H1 (cell line): ENCODE data around the gene CDH1. TPM values are rescaled to one million over a fixed set of nuclear protein-coding genes. Genes with fewer than 3 reads are reported as not detected.

Experiments used
- CTCF ChIA-PET: fragments of 300-600 bp; sonication (Branson Sonifier 250); formaldehyde crosslinking; loops from one replicate; lab custom pipeline; 2021; ENCODE audit not compliant: partially characterized antibody; lab: Charles Lee
- POLR2A ChIA-PET: fragments of 300-600 bp; sonication (Branson Sonifier 250); formaldehyde crosslinking; loops from one replicate; lab custom pipeline; 2021; ENCODE audit warnings: inconsistent platforms; ENCODE audit not compliant: partially characterized antibody; lab: Charles Lee
- DNase-seq, 2 experiments: peaks; one replicate each; pipeline versions ENCODE4 v3.0.0 to v3.0.0-alpha.2; 2010 to 2022; ENCODE audit warnings: low spot score in 2 of 2, low read depth in 1 of 2, mixed read lengths in 1 of 2
- FAIRE-seq: peaks from 2 replicates; lab custom pipeline; 2011; peaks lifted over from hg19 to GRCh38; lab: Jason Lieb, UNC
- H2AFZ ChIP-seq: 2 replicates; pipeline ENCODE4 v1.8.1; 2012; ENCODE audit warnings: low read length, inconsistent platforms
- H2AK5ac ChIP-seq: 2 replicates; pipeline ENCODE4 v1.6.1; 2013; ENCODE audit warnings: low read depth, low read length
- H2BK120ac ChIP-seq: replicated peaks from 2 replicates; pipeline ENCODE3; 2013; ENCODE audit warnings: low read depth, low read length, inconsistent platforms
- H2BK12ac ChIP-seq: 2 replicates; pipeline ENCODE4 v1.6.1; 2013; ENCODE audit warnings: low read depth, low read length
- H2BK15ac ChIP-seq: 2 replicates; pipeline ENCODE4 v1.6.1; 2013; ENCODE audit warnings: low read length
- H2BK20ac ChIP-seq: 2 replicates; pipeline ENCODE4 v1.6.1; 2013; ENCODE audit warnings: low read length
- H2BK5ac ChIP-seq: 2 replicates; pipeline ENCODE4 v1.6.1; 2013; ENCODE audit warnings: low read depth, low read length
- H3K14ac ChIP-seq: 2 replicates; pipeline ENCODE4 v1.6.1; 2013; ENCODE audit warnings: inconsistent platforms; ENCODE audit not compliant: insufficient read length
- H3K18ac ChIP-seq: 2 replicates; pipeline ENCODE4 v1.6.1; 2013; ENCODE audit warnings: low read length; ENCODE audit errors: extremely low read depth
- H3K23ac ChIP-seq: 2 replicates; pipeline ENCODE4 v1.6.1; 2013; ENCODE audit warnings: inconsistent platforms; ENCODE audit not compliant: insufficient read length
- H3K23me2 ChIP-seq: 2 replicates; pipeline ENCODE4 v1.6.1; 2013; ENCODE audit warnings: low read depth, low read length
- H3K27ac ChIP-seq: 2 replicates; pipeline ENCODE4 v1.6.1; 2011; ENCODE audit warnings: low read depth, low read length, inconsistent platforms
- H3K27me3 ChIP-seq, 4 experiments: replicated peaks in 1 of 4; 1 replicate in 1 of 4; 2 replicates in 3 of 4; pipeline versions ENCODE4 v1.6.1 to v1.8.1; 2011 to 2013; ENCODE audit warnings: low read length in 3 of 4, mild to moderate bottlenecking in 3 of 4, inconsistent platforms in 2 of 4, mixed read lengths in 2 of 4, moderate library complexity in 1 of 4; ENCODE audit not compliant: control insufficient read depth in 3 of 4, insufficient read depth in 3 of 4; ENCODE audit errors: extremely low read depth in 1 of 4
- H3K36me3 ChIP-seq, 4 experiments: 2 replicates each; pipeline versions ENCODE4 v1.6.1 to v1.8.1; 2011 to 2013; ENCODE audit warnings: mild to moderate bottlenecking in 4 of 4, low read length in 3 of 4, moderate library complexity in 2 of 4, control low read depth in 1 of 4, inconsistent platforms in 1 of 4; ENCODE audit not compliant: insufficient read depth in 4 of 4, control insufficient read depth in 2 of 4
- H3K4ac ChIP-seq: replicated peaks from 2 replicates; pipeline ENCODE3; 2013; ENCODE audit warnings: low read length, low read depth, mixed read lengths, inconsistent platforms; ENCODE audit not compliant: insufficient read length
- H3K4me1 ChIP-seq, 4 experiments: replicated peaks in 1 of 4; 1 replicate in 1 of 4; 2 replicates in 3 of 4; pipeline versions ENCODE4 v1.6.1 to v1.8.1; 2011 to 2013; ENCODE audit warnings: low read length in 3 of 4, inconsistent platforms in 2 of 4, mixed read lengths in 1 of 4; ENCODE audit not compliant: insufficient read depth in 4 of 4, control insufficient read depth in 3 of 4
- H3K4me2 ChIP-seq, 2 experiments: 2 replicates each; pipeline versions ENCODE4 v1.6.1 to v1.8.1; 2011 to 2013; ENCODE audit warnings: low read depth in 2 of 2, low read length in 2 of 2, control low read depth in 1 of 2, inconsistent platforms in 1 of 2, mild to moderate bottlenecking in 1 of 2; ENCODE audit not compliant: insufficient read depth in 1 of 2
- H3K4me3 ChIP-seq, 4 experiments: fragments of 200-600, 300-600 bp in 1 of 4; sonication (generic), shearing (Covaris generic), sonication (Bioruptor Twin) in 1 of 4; 2 replicates each; pipeline versions ENCODE4 v1.5.1 to v1.8.1; 2011 to 2016; ENCODE audit warnings: low read length in 4 of 4, low read depth in 3 of 4, control low read depth in 2 of 4, inconsistent platforms in 2 of 4, mild to moderate bottlenecking in 2 of 4, mixed read lengths in 1 of 4, moderate library complexity in 1 of 4; ENCODE audit not compliant: insufficient read depth in 2 of 4; ENCODE audit errors: extremely low read depth in 1 of 4
- H3K56ac ChIP-seq: replicated peaks from 2 replicates; pipeline ENCODE3; 2013; ENCODE audit warnings: low read depth, mild to moderate bottlenecking, mixed read lengths, low read length, inconsistent platforms; ENCODE audit not compliant: insufficient read length
- H3K79me1 ChIP-seq: 2 replicates; pipeline ENCODE4 v1.6.1; 2013; ENCODE audit warnings: low read depth, low read length, control low read depth
- H3K79me2 ChIP-seq, 2 experiments: 2 replicates each; pipeline versions ENCODE4 v1.6.1 to v1.8.1; 2012 to 2013; ENCODE audit warnings: low read length in 2 of 2, mild to moderate bottlenecking in 2 of 2, inconsistent platforms in 1 of 2; ENCODE audit not compliant: insufficient read depth in 2 of 2, control insufficient read depth in 1 of 2
- H3K9ac ChIP-seq, 4 experiments: replicated peaks in 1 of 4; 1 replicate in 1 of 4; 2 replicates in 3 of 4; pipeline versions ENCODE4 v1.6.1 to v1.8.1; 2011 to 2013; ENCODE audit warnings: low read depth in 3 of 4, low read length in 3 of 4, control low read depth in 2 of 4, mild to moderate bottlenecking in 2 of 4, moderate library complexity in 2 of 4, inconsistent platforms in 1 of 4; ENCODE audit errors: extremely low read depth in 1 of 4
- H3K9me3 ChIP-seq, 2 experiments: 2 replicates each; pipeline versions ENCODE4 v1.6.1 to v1.8.1; 2012 to 2013; ENCODE audit warnings: mild to moderate bottlenecking in 2 of 2, moderate library complexity in 2 of 2, control low read depth in 1 of 2, inconsistent platforms in 1 of 2, low read depth in 1 of 2, low read length in 1 of 2, mixed read lengths in 1 of 2; ENCODE audit not compliant: insufficient read depth in 2 of 2
- H4K20me1 ChIP-seq, 2 experiments: replicated peaks in 1 of 2; 2 replicates each; pipeline versions ENCODE3 to v1.8.1; 2011 to 2013; ENCODE audit warnings: inconsistent platforms in 2 of 2, low read length in 2 of 2, mild to moderate bottlenecking in 1 of 2; ENCODE audit not compliant: insufficient read depth in 2 of 2, control insufficient read depth in 1 of 2
- H4K5ac ChIP-seq: 2 replicates; pipeline ENCODE4 v1.6.1; 2013; ENCODE audit warnings: low read length, low read depth, mixed read lengths, inconsistent platforms; ENCODE audit not compliant: insufficient read length
- H4K8ac ChIP-seq: 2 replicates; pipeline ENCODE4 v1.8.0; 2013; ENCODE audit warnings: mild to moderate bottlenecking, moderate library complexity, low read length, inconsistent platforms; ENCODE audit not compliant: insufficient read depth; ENCODE audit errors: extremely low read depth
- H4K91ac ChIP-seq: replicated peaks from 2 replicates; pipeline ENCODE3; 2013; ENCODE audit warnings: low read length, mixed read lengths, inconsistent platforms; ENCODE audit not compliant: insufficient read length
- CEBPB ChIP-seq: IDR thresholded peaks from 2 replicates; pipeline ENCODE4 v1.6.1; 2012; ENCODE audit warnings: low read depth, low read length
- WGBS, 2 experiments: shearing (Covaris generic) in 1 of 2; methylation state at CpG; one replicate each; pipeline versions ENCODE4 v1.1.6 to v1.1.7; 2013 to 2015; ENCODE audit warnings: low lambda C conversion rate in 2 of 2, mixed read lengths in 2 of 2, inconsistent platforms in 1 of 2, low coverage in 1 of 2, missing lambda C conversion rate in 1 of 2; ENCODE audit not compliant: insufficient replicate concordance in 2 of 2, insufficient coverage in 1 of 2, insufficient read length in 1 of 2; ENCODE audit errors: extremely low coverage in 1 of 2, missing lambda C conversion rate in 1 of 2; 5-methylcytosine and 5-hydroxymethylcytosine counted together
- polyA plus RNA-seq, 7 experiments: library from polyadenylated mRNA; depleted of rRNA in 3 of 7; stranded (reverse) in 5 of 7; unstranded in 2 of 7; fragments of >200 nt in 5 of 7; fragments of 200-250 nt in 2 of 7; gene quantifications; 1 replicate in 5 of 7; 2 replicates in 1 of 7; 4 replicates in 1 of 7; pipeline versions ENCODE4 v1.2.1 to v1.2.3, GENCODE V29; 2011 to 2013; ENCODE audit warnings: missing spikeins in 2 of 7, mixed read lengths in 2 of 7
- total RNA-seq: library from RNA; stranded (reverse); fragmentation: NEBNext Ultra II Directional; extraction: Animal tissue kit (Norgen Biotek cat#: 25700); gene quantifications from 2 replicates; pipeline ENCODE4 v1.2.1, GENCODE V29; 2021
- TF ChIP-seq, protein P1 (sequence below): IDR thresholded peaks from 2 replicates; pipeline ENCODE4 v1.6.1; 2011; ENCODE audit warnings: low read length, improper control_type of control experiment

Gene CDH1
- total and polyA plus RNA-seq, 2 of the 8 experiments (the other 6 are each of a cell fraction or from before 2014, with no cell fraction given), result 133 to 265 TPM

- no peaks in the 10 kb centered on the region for H3K27me3 ChIP-seq
- FAIRE-seq (no peak), DNase-seq (no peak)
- no peak overlapping the region; the same call in 1 of the 2 replicates for H2BK12ac ChIP-seq
- no peak overlapping the region; the same call in 1 of the 2 replicates for H2BK5ac ChIP-seq
- H3K14ac ChIP-seq, result no peak overlapping the region
- no peak overlapping the region for H2BK20ac ChIP-seq
- no peak overlapping the region for H2AFZ ChIP-seq
- H4K5ac ChIP-seq, result no peak overlapping the region
- no peak overlapping the region for H2AK5ac ChIP-seq
- H3K9me3 ChIP-seq, result no peaks in the 10 kb centered on the region
- no peak overlapping the region for H4K8ac ChIP-seq
- no peak overlapping the region for H2BK15ac ChIP-seq
- H3K23ac ChIP-seq, result no peak overlapping the region
- peaks cover 0 to 4% of the 10 kb centered on the region in 2 experiments for H4K20me1 ChIP-seq
- ChIA-PET CTCF (interaction anchor here (1.0 to 4.7 kb wide), 6 partner anchors 8 to 33 kb away, joined by 3 to 21 read pairs (median 4); no protein-coding TSS in a partner anchor), POLR2A (interaction anchor here (0.7 to 1.6 kb wide), 4 partner anchors 9 to 61 kb away, joined by 3 to 5 read pairs (median 4); no protein-coding TSS in a partner anchor)
- no peak overlapping the region for H3K27ac ChIP-seq
- WGBS, 2 experiments, result 94% methylated on average over 7 of the region's 7 CpGs; no CpG with 5 or more reads in 1 of the 2 experiments
- H3K9ac ChIP-seq, result no peak overlapping the region
- TF ChIP-seq, protein P1, sequence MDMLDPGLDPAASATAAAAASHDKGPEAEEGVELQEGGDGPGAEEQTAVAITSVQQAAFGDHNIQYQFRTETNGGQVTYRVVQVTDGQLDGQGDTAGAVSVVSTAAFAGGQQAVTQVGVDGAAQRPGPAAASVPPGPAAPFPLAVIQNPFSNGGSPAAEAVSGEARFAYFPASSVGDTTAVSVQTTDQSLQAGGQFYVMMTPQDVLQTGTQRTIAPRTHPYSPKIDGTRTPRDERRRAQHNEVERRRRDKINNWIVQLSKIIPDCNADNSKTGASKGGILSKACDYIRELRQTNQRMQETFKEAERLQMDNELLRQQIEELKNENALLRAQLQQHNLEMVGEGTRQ, result no peak
- TF ChIP-seq CEBPB, result peak; percentile 26; the same call in 1 of the 2 replicates
- H3K4me3 ChIP-seq, result no peak overlapping the region
- H3K79me1 ChIP-seq, result peaks cover 9% of the 10 kb centered on the region; the same call in 1 of the 2 replicates
- peaks cover 0 to 73% of the 10 kb centered on the region in 2 experiments; a peak in 2 of 4 replicates for H3K79me2 ChIP-seq
- H3K36me3 ChIP-seq, result peaks cover 0 to 21% (median 7%) of the 10 kb centered on the region in 4 experiments; a peak in 5 of 8 replicates
- H3K18ac ChIP-seq, result no peak overlapping the region
- H3K56ac ChIP-seq, result no peak overlapping the region
- H2BK120ac ChIP-seq, result no peak overlapping the region
- no peak overlapping the region for H4K91ac ChIP-seq
- H3K23me2 ChIP-seq, result no peaks in the 10 kb centered on the region
- H3K4me2 ChIP-seq, result no peak overlapping the region
- H3K4ac ChIP-seq, result no peak overlapping the region
- H3K4me1 ChIP-seq, result peaks cover 12 to 18% (median 14%) of the 10 kb centered on the region in 4 experiments
Observed at GRCh38 chr16:68768175-68768574, 31.1 kb downstream of the CDH1 start.
